HL-60/S4 treated with phorbol 12-myristate 13-acetate at 8.2 ng/mL for 4 days and 3 days (cell line): ENCODE measurements around the gene ACSS3.
"Not testable (repeated sequence)": the region's sequence is repeated elsewhere in the genome, so short reads cannot be mapped to it uniquely, and the experiment has no call there.

Experiments used
- in situ Hi-C: fragments of 300-500 bp; cut with MboI; formaldehyde crosslinking; loops from 2 replicates; pipeline ENCODE4 v1.15.0; 2022; ENCODE audit warnings: low sequenced_read_pairs

Gene ACSS3

DNA sequence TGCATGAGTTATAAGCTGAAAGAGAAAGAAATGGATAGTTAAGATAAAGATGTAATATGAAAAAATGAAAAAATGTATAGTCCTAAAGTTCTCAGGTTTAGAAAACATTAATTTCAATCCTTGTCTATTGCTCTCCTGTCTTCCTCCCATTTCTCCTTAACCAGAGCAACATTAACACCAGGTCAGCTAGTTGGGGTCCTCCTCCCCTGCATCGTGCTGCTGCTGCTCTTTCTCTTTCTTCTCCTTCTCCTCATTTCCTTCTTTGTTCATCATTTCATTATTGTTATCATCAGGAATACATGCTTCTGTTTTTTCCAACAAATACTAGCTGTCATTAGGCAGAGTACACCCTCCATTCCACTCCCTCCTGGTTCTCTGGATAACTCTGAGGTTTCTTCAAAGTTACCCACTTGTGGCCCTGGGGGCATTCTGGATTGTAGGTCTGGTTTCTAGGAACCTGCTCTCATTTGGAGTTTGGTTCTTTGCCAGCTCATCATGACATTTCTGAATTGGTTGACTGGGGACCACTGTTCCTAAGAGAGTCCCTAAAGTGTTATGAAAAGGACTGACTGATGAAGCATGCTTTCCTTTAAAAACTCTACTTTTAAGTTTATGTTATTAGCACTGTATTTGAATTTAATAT is 17.0 kb downstream of the ACSS3 start:
- in situ Hi-C loops: no loop called here

DNA sequence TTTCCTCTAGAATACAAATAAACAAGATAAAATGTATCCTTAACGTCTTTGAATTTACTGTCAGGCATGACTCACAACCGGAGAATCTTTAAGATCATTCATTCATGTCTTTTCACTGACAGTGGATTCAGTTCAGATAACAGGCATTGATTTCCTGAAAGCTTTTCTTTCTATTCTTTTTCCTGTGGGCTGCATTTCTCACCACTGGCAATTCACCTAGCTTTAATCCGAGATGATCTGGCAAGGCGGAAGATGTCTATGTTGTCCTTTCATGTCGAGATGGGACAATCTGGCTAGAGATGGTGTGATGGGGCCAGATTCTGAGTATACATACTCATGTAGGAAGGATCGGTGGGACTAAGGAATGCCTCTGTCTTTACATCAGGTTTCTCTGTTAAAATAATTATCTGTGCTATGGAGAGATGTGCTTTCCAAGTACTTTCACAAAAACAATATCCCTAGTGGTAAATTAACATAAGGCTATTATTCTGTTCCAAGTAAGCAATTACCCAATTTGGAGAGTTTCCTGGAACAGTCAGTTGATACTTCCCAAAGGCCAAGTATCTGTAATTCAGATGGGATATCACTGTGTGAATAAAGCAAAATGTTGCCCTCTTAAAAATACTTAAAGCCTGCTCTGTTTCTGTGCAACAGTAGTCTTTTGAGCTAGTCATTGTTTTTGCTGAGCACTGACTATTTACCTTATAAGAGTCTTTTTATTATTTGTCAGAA is 17.8 kb downstream of the ACSS3 start:
- in situ Hi-C loops: no loop called here

DNA sequence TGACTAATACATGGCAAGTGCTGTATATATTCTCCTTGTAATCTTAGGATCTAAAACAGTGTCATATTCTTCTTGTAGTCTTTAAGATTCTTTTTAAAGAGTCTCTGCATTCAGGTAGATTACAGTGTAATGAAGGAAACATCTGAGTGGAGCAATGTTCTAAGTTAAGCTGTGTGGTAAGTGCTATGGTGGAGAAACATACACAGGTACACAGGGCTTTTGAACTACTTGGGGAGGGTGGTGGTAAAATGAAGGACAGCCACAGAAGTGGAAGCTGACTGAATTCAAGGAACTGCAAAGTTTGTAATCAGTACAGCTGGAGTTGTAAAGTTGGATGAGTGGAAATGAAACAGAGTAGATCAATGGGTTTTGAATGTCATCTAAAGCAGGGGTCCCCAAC is 27.8 kb downstream of the ACSS3 start:
- in situ Hi-C loops: no loop called here

DNA sequence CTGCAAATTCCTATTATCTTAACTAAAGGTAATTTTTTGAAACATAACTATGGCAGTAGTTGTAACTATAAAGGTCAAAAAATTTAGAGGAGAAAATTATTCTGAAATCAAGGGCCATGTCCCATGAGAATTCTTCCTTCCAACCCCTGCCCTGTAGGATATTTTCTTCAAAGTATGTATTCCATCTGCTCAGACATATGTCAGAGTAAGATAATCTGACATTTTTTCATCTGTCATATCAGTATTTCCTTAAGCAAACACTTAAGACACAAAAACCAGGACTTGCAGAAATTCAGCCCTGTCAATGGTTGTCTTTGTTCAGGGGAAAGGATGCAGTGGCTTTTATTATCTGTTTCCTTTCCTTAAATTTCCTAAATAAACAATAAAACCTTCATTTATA is 36.3 kb downstream of the ACSS3 start:
- in situ Hi-C loops: no loop called here

DNA sequence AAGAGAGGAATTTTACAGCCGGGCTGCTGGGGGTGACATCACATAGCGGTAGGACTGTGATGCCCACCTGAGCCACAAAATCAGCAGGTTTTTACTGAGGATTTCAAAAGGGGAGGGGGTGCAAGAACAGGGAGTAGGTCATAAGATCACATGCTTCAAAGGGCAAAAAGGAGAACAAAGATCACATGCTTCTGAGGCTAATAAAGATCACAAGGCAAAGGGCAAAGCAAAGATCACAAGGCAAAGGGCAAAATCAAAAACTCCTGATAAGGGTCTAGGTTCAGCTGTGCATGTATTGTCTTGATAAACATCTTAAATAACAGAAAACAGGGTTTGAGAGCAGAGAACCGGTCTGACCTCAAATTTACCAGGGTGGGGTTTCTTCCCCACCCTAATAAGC is 41.2 kb downstream of the ACSS3 start:
- in situ Hi-C loops: not testable (repeated sequence)

DNA sequence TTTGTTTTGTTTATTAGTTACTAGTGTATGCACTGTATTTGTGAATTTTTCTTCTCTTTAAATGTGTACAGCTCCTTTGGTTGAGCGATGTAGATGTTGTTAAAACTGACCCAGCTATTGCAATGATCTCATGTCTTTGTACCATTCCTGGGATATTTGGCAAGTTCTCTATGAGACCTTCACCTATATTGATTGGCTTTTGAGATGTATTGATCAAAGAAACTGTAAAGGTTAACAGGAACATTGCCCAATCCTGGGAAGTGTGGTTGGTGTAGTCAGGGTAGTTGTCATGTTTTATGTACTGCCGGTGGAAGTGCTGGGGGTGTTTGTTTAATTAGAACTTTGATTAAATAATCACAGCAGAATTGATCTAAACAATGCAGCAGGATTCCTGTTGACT is 43.1 kb downstream of the ACSS3 start:
- in situ Hi-C loops: no loop called here

DNA sequence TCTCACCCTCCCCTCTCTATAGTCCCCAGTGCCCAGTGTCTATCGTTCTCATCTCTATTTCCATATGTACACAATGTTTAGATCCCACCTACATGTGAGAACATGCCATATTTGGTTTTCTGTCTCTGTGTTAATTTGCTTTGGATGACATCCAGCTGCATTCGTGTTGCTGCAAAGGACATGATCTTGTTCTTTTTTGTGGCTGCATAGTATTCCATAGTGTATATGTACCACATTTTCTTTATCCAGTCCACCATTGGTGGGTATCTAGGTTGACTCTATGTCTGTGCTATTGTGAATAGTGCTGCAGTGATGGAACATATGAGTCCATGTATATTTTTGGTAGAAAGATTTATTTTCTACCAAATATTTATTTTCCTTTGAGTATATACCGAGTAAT is 45.7 kb downstream of the ACSS3 start:
- in situ Hi-C loops: no loop called here

DNA sequence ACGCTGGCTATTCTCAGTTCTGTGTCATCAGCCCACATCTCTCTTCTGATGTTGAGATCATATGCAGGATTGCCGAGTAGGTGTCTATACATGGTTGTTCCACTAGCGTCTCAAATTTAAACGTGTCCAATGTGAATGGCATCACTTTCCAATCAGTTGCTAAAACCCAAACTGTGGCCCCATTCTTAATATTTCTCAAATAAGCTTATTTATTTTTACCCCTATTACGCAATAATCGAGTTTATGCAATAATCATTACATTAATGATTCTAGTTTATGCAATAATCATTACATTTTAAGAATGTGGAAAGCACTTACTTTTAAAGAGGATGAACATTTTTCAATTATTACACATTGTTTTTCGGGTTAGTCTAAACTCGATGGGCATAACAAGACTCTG is 47.8 kb downstream of the ACSS3 start:
- in situ Hi-C loops: no loop called here

DNA sequence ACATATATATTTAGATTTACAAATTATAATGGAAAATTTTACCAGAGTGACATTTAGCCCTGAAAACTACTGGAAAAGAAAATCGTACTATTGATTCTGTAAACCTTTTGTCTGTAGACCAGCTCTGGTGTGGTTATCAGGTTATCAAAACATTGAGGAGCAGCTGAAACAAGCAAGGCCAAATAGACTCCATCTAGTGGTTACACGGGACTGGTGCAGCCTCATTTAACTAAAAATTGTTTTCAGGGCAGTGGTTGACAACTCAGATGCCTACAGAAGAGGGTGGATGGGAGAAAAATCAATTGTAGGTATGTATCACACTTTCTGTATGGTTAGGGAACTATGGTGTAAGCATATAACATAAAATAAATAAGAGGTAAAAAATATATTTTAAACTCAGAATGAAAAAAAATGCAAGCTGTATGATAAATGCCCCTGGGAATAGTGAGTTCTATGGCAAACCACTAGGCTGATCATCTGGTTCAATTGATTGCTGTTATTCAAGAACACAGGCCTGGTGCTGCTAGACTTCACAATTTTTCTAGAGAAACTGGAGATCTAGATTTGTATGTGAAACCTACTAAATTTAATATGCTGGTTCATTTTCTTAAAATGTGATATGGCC is 51.2 kb downstream of the ACSS3 start:
- in situ Hi-C loops: no loop called here

DNA sequence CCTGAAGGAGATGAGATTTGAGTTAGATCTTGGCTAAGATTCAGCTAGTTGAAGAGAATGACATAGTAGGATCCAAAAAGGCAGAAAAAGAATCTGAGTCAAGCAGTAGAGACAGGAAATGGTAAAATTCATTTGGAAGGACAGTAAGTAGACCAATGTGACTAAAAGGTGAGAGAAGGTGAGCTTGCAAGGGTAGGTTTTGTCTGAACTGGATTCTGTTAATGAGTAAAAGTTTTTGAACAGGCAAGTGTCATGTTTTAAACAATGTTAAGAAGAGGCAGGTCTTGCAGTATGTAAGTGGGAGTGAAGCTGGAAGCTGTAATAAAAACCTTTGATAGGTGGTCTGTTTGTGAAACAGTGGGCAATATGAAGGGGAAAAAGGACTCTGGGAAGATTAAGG is 58.6 kb downstream of the ACSS3 start:
- in situ Hi-C loops: no loop called here

DNA sequence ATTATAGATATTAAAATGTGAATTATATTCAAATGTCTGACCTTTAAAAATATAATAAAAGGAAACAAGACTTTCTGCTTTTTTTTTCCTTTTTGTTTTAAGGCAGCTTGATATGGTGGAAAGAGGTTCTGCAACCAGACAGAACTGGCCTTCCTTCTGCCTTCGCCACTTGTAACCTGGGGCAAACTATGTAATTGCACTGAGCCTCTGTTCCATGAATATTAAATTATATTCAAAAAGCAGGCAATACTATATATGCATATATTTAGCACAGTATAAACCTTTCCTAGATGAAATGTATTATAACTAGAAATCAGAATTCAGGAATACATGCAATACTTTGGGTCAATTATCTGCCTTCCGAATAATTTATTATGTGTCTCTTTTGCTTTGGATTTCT is 59.9 kb downstream of the ACSS3 start:
- in situ Hi-C loops: no loop called here

DNA sequence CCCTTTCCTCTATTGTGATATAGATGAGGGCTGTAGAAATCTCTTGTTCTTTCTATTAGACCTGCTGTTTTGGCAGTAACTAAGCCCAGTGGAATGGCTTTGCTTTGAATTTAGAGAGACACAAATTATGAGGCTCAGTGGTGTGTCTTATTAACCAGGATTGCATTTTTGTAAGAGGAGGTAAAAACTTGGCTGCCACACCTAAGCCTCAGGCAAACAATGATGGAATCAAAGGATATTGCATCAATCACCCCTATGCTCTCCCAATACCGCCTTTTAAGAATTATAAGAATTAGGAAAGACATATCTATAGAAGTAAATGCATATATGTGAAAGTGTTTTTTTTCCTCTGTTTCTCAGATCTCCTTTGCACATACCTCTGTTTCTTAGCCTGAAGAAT is 63.3 kb downstream of the ACSS3 start:
- in situ Hi-C loops: no loop called here

DNA sequence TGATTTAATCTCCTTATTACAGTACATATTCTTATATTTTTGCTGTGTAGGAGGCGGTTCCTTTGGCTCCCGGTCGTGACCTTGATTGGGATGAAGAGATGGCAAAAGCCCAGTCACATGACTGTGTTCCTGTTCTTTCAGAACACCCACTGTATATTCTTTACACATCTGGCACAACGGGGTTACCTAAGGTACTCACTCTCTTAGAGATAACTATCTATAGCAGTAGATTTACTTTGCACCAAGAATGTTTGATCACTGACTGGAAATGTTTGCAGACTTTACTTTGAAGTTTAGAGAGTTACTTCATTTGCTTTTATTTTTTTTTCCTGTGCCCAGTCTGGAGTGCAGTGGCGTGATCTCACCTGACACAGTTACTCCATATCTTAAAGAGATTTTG is 65.2 kb downstream of the ACSS3 start:
- in situ Hi-C loops: no loop called here

DNA sequence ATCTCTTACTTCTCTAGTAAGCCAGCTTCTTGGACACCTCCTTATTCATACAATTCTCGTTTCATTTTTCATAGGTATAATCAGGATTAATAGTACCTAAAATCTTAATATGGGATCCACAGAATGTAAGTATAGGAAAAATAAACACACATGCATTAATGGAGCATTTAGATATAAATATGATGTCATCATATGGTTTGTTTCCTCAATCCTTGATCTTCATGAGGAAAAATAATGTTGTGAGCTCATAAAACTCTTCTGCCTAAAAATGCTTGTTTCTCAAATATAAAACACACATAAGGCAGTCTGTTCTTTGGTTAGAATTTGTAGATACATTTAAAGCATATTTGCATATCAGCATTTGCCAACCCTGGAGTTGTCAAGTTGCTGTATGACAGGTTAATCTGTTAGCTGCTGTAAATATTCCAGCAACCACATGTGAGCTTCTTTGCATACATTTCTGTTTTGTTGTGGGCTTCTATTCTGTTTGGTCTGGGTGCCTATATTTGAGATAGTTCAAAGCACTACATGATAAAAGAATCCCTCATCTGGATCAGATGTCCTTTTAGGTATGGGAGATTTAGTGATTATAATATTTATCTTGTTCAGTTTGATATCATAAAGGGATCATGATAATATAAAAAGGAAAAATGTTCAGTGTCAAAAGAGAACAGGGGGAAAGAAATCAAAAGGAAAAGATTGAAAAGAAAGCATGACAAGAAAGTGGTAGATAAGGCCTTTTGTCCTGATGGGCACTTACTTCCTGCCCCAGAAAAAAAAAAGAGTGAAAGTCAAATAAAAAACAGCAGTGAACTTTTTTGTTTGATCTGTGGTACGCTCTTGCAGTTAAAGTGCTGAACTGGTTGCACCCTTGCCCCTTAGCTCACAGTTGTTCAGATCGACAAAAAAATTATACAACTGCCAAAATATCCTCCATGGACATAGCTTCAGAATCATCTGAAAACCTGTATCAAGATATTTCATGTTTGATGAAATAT is 68.6 kb downstream of the ACSS3 start:
- in situ Hi-C loops: no loop called here

DNA sequence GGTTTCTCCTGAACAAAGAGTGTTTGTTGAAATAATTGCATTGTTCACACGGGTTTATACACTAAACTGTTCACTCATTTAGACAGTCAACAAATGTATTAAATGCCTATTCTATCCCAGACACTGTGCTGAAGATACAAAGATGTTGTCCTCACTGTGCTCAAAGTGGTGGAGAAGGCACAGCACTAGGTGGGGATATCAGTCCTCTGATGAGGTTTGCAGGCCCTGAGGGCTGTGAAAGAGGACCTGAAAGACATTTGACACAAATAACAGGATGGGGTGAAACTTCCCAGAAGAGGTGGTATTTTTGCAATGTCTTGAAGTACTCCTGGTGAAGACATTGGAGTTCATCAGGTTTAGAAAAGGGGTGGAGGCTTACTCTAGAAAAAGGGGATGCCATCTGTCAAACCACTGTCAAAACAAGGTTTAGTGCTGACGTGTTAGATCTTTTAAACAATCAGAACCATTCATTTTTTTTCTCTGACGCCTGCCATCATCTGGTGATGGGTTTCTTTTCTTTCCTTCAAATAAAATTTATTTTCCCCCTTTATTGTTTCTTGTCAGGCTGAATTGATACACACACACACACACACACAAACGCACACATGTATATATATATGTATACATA is 69.5 kb downstream of the ACSS3 start:
- in situ Hi-C loops: no loop called here

DNA sequence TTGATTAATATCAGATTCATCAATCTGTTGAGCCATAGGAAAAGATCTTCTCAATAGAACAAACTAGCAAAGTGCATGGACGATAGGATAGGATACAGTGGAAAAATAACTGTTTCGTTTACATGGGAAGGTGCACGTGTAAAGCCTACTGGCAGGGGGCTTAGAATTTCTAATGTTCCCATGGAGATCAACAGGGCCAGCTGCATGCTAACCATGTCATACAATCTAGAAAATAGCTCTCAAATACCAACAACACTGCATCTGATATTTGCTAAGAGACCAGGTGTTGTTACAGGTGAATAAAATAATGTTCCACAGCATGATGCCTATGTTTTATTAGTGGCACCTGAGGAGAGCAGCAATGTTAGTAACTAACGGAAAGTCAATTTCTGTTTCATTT is 72.5 kb downstream of the ACSS3 start:
- in situ Hi-C loops: no loop called here

DNA sequence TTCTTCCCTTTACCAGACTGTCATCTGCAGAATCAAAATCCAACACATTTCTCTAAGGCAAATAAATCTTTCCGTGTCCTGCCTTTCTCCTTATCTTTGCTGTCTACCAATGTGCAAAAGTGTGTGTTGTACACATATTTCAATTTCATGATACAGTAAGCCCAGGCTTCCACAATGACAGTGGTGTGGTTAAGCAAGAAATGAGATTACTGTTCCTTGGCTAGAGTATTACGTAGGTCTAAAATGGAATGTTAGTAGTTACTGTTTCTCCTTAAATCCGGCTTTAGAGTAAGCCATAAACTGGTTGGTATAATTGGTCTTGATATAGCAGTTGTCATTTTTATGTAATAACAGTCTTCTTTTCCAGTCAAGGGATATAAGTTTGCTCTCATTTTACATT is 82.0 kb downstream of the ACSS3 start:
- in situ Hi-C loops: no loop called here

DNA sequence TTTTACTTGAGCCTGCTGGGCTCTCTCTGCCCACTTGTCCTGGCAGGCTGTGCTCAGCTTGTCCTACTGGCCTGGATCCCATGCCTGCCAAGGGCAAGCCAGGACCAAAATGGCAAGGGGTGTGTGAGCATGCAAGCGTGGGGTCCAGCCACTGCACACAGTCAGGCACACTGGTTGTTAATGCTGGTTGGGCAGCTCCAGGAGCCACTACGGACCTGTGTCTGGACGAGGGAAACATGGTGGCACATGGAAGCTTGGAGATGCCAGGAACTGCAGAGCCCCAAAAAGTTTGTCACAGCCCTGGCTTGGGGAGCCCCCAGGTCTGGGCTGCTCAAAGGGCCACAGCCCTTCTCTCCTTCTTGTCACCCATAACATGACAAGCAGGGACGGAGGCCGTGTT is 83.8 kb downstream of the ACSS3 start:
- in situ Hi-C loops: no loop called here

DNA sequence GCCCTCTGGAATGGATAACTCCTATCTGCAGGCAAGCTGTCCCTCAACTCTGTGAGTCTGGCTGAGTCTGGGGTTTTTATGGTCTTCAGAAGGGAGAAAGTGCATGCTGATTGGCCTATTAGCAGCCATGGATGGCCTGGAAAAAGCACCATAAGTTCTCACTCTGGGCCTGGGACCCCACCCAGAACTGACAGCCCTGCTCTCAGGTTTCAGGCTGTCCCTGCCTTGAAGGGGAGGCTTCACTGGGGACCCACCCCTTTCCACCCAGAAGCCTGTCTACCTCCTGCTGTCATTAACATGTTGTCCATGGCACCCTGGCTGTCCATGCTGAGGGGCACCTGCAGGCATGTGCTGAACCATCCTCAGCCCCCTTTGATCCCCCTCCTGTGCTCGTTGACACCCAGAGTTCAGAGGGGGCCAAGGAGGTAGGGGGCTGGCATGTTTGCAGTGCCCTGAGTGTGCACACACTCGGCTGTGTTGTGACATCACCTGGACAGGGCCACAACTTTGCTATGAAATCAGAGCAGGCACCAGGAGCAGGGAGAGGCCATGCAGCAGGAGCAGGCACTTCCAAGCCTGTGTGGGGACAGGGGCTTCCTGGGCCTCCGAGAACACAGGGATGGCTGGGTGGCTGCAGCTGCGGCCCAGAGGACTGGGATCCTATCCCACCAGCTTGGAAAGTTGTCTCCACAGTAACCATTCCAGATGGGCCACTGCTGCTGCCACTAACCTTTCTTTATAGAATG is 84.7 kb downstream of the ACSS3 start:
- in situ Hi-C loops: no loop called here

DNA sequence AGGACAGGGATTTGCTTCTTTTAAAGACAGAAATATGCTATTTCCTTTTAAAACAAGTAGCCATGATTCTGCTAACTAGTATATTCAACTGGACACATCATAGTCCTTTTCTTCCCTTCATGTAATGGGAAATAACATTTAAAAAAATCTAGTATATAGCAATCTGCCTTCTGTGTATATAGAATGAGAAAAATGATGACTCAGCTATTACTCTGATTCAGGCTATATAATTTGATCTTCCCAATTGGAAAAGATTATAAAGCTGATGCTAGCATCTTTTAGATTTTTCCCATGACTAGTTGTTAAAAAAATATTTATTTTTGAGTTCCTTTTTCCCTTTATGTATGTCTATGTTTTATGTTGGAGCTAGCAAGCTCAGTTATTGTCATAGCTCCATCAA is 86.9 kb downstream of the ACSS3 start:
- in situ Hi-C loops: no loop called here
